ENCODE measurements around the gene ATP5F1D. TPM values are rescaled to one million over a fixed set of nuclear protein-coding genes. Genes with fewer than 3 reads are reported as not detected.

Gene ATP5F1D
- total and polyA plus RNA-seq, 2 of the 13 experiments (the other 11 are each of a cell fraction or from before 2014, with no cell fraction given), result 39.4 to 78.7 TPM

DNA sequence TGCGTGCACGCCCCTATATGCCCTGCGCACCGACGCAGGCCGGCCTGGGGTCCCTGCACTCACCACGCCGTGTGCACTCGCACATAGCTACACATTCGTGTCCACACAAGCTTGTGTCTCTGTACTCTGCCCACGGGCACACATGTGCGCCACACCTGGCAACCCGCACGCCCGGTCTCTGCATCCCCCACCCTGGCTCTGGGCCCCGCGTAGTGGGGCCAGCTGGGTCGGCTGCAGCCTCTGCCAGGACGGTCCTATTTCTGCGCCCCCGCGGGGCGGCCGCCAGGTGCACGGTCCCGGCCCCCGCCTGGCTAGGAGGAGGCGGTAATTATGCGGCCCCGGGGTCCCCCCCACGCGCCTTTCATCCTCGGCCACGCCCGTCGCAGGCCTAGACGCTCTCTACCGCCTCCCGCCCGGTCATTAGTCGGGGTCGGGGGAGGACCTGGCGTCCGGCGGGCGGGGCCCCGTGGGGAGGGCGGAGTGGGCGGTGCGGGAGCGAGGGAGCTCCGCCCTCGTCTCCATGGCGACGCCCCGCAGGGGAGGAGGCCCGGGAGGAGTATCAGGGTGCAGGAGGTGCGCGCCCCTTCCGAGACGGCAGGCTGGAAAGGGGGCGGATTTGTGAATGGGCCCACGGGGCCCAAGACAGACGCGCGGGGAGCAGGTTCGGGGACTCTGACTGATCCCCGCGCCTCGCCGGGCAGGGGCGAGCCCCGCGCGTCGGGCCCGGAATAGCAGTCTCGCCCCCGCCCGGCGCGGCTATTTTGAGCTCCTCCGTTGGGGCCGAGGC is 24.8 kb downstream of the ATP5F1D start (continued):
- TF ChIP-seq FOXA3 (CRISPR knock-in tag; IDR thresholded peaks at IDR 0.05) (no peak), ZNF20 (CRISPR knock-in tag; IDR thresholded peaks at IDR 0.05) (no peak), NFKBIZ (CRISPR knock-in tag; IDR thresholded peaks at IDR 0.05) (no peak), KDM5A (IDR thresholded peaks at IDR 0.05; ENCODE audit: borderline replicate concordance, low read length) (no peak), SAP130 (CRISPR knock-in tag; IDR thresholded peaks at IDR 0.05; ENCODE audit: low read depth) (peak; percentile 65), MED13 (CRISPR knock-in tag; IDR thresholded peaks at IDR 0.05) (no peak), ZEB1 (IDR thresholded peaks at IDR 0.05; ENCODE audit: insufficient replicate concordance, low read depth) (peak; percentile 22), NFRKB (IDR thresholded peaks at IDR 0.05) (no peak), KLF15 (CRISPR knock-in tag; IDR thresholded peaks at IDR 0.05; ENCODE audit: borderline replicate concordance) (no peak), FIP1L1 (IDR thresholded peaks at IDR 0.05; ENCODE audit: borderline replicate concordance, insufficient read depth, low read depth, low read length) (no peak), SAFB2 (CRISPR knock-in tag; IDR thresholded peaks at IDR 0.05; ENCODE audit: borderline replicate concordance, low read depth) (peak; percentile 11; the same call in 1 of the 2 replicates), RBFOX2 (IDR thresholded peaks at IDR 0.05; ENCODE audit: low read depth, low read length) (peak; percentile 79), ZBTB21 (CRISPR knock-in tag; IDR thresholded peaks at IDR 0.05) (no peak), ZSCAN29 (CRISPR knock-in tag; conservative IDR thresholded peaks at IDR 0.05) (0 out of 2 replicates have a peak, but pooled peaks have one; percentile 39), TAF15 (IDR thresholded peaks at IDR 0.05; ENCODE audit: low read depth, low read length, poor library complexity, severe bottlenecking) (peak; percentile 48), PCBP1 (IDR thresholded peaks at IDR 0.05; ENCODE audit: borderline replicate concordance, low read depth, low read length) (no peak), ZNF484 (CRISPR knock-in tag; IDR thresholded peaks at IDR 0.05; ENCODE audit: borderline replicate concordance, low read depth) (0 out of 2 replicates have a peak, but pooled peaks have one; percentile 55), CENPT (CRISPR knock-in tag; IDR thresholded peaks at IDR 0.05; ENCODE audit: low read depth) (no peak), ZBTB7A (CRISPR knock-in tag; IDR thresholded peaks at IDR 0.05) (peak; percentile 2; the same call in 1 of the 2 replicates), TMF1 (CRISPR knock-in tag; IDR thresholded peaks at IDR 0.05; ENCODE audit: low read depth) (no peak; the same call in 1 of the 2 replicates), ATF1 (CRISPR knock-in tag; IDR thresholded peaks at IDR 0.05) (no peak), RBM22 (optimal IDR thresholded peaks at IDR 0.05; ENCODE audit: low read length) (no peak)
- TF ChIP-seq, protein P1, sequence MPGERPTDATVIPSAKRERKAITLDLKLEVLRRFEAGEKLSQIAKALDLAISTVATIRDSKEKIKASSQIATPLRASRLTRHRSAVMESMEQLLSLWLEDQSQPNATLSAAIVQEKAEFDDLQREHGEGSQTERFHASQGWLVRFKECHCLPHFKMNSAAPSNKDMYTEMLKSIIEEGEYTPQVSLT (CRISPR knock-in tag; IDR thresholded peaks at IDR 0.05; ENCODE audit: borderline replicate concordance, low read depth), result no peak
- TF ChIP-seq, protein P2, sequence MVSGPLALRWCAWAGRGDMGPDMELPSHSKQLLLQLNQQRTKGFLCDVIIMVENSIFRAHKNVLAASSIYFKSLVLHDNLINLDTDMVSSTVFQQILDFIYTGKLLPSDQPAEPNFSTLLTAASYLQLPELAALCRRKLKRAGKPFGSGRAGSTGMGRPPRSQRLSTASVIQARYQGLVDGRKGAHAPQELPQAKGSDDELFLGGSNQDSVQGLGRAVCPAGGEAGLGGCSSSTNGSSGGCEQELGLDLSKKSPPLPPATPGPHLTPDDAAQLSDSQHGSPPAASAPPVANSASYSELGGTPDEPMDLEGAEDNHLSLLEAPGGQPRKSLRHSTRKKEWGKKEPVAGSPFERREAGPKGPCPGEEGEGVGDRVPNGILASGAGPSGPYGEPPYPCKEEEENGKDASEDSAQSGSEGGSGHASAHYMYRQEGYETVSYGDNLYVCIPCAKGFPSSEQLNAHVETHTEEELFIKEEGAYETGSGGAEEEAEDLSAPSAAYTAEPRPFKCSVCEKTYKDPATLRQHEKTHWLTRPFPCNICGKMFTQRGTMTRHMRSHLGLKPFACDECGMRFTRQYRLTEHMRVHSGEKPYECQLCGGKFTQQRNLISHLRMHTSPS (CRISPR knock-in tag; IDR thresholded peaks at IDR 0.05; ENCODE audit: low read depth), result peak; percentile 78
- TF ChIP-seq, protein P3, sequence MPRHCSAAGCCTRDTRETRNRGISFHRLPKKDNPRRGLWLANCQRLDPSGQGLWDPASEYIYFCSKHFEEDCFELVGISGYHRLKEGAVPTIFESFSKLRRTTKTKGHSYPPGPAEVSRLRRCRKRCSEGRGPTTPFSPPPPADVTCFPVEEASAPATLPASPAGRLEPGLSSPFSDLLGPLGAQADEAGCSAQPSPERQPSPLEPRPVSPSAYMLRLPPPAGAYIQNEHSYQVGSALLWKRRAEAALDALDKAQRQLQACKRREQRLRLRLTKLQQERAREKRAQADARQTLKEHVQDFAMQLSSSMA (CRISPR knock-in tag; IDR thresholded peaks at IDR 0.05), result 0 out of 2 replicates have a peak, but pooled peaks have one; percentile 15
- TF ChIP-seq, protein P4, sequence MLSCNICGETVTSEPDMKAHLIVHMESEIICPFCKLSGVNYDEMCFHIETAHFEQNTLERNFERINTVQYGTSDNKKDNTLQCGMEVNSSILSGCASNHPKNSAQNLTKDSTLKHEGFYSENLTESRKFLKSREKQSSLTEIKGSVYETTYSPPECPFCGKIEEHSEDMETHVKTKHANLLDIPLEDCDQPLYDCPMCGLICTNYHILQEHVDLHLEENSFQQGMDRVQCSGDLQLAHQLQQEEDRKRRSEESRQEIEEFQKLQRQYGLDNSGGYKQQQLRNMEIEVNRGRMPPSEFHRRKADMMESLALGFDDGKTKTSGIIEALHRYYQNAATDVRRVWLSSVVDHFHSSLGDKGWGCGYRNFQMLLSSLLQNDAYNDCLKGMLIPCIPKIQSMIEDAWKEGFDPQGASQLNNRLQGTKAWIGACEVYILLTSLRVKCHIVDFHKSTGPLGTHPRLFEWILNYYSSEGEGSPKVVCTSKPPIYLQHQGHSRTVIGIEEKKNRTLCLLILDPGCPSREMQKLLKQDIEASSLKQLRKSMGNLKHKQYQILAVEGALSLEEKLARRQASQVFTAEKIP (CRISPR knock-in tag; IDR thresholded peaks at IDR 0.05; ENCODE audit: borderline replicate concordance), result no peak

Measured in HepG2 (cell line).